Dendritic cell treated with granulocyte-macrophage colony-stimulating factor and Interleukin-4, amounts not matched to agents 40 ng/mL and 50 ng/mL, for 4 days (primary cell): ENCODE measurements around the gene USP48.

Source experiments
- H3K27ac Mint-ChIP-seq: one replicate; pipeline ENCODE4 v1.8.0; 2022; ENCODE audit warnings: mild to moderate bottlenecking, mixed read lengths
- H3K27me3 Mint-ChIP-seq: one replicate; pipeline ENCODE4 v1.8.0; 2022; ENCODE audit warnings: mild to moderate bottlenecking, mixed read lengths
- H3K36me3 Mint-ChIP-seq: one replicate; pipeline ENCODE4 v1.8.0; 2022; ENCODE audit warnings: low read depth, mixed read lengths
- H3K4me1 Mint-ChIP-seq: one replicate; pipeline ENCODE4 v1.8.0; 2022; ENCODE audit warnings: low read depth, mixed read lengths
- H3K4me3 Mint-ChIP-seq: one replicate; pipeline ENCODE4 v1.8.0; 2022; ENCODE audit warnings: mild to moderate bottlenecking, moderate library complexity, mixed read lengths
- H3K9me3 Mint-ChIP-seq: one replicate; pipeline ENCODE4 v1.8.0; 2022; ENCODE audit warnings: mixed read lengths
- intact Hi-C: fragments of 100-400 bp; cut with micrococcal nuclease; formaldehyde crosslinking; loops from one replicate; pipeline ENCODE4 v1.15.0; 2022

USP48 gene

DNA sequence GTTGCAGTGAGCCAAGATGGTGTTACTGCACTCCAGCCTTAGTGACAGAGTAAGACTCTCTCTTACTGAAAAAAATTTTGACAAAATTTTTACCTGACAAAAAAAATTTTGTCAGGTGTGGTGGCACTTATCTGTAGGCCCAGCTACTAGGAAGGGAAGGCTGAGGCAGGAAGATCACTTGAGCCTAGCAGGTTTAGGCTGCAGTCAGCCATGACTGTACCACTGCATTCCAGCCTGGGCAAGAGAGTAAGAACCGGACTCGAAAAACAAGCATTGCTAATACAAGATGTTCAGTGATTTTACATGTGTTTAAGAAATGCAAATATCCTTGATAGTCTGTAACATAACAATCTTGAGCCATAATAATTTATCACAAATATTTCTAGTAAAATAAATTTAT, 46.9 kb downstream of the USP48 start:
- no peaks in the 10 kb centered on the region for H3K27me3 Mint-ChIP-seq
- no peak overlapping the region for H3K4me3 Mint-ChIP-seq
- no peaks in the 10 kb centered on the region for H3K4me1 Mint-ChIP-seq
- H3K36me3 Mint-ChIP-seq: peaks cover 82% of the 10 kb centered on the region
- intact Hi-C loops: no loop called here
- H3K9me3 Mint-ChIP-seq: no peaks in the 10 kb centered on the region
- H3K27ac Mint-ChIP-seq: no peak overlapping the region

DNA sequence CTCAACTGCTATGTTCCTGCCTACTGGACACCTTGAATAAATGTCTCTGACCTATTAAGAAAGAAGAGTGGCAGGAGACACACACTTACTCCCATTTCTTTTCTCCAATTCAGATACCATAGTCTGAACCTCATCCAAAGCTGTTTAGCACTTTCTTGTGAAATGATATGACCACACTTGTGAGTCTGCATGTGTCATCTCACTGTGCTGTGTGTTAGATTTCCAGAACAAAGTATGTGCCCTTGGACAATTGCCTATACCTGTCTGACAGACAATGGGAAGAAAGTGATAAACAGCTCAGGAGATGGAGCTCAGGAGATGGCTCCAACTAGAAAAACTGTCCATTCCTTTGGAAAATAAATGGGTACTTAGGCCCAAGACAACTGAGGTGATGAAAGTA, 48.4 kb downstream of the USP48 start:
- H3K4me3 Mint-ChIP-seq: no peak overlapping the region
- intact Hi-C loops: no loop called here
- no peak overlapping the region for H3K27ac Mint-ChIP-seq
- peaks cover 67% of the 10 kb centered on the region for H3K36me3 Mint-ChIP-seq
- H3K4me1 Mint-ChIP-seq: no peaks in the 10 kb centered on the region
- no peaks in the 10 kb centered on the region for H3K9me3 Mint-ChIP-seq
- no peaks in the 10 kb centered on the region for H3K27me3 Mint-ChIP-seq

DNA sequence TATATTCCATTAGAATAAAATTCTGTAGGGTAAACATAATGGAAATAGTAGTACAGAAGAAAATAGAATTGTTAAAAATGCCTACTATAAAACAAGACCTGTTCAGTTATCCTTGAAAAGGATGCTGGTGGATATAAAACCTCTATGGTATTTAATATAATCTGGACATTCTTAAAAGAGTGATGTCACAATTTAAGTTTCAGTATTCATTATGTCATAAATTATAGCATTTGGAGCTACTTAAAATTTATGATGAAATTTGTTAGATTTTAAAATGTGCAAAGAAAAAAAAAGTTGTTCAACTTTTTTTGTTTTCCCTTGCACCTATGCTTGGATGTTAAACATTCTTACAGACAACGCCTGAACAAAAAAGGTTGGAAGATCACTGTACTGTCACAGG, 50.3 kb downstream of the USP48 start:
- H3K4me3 Mint-ChIP-seq: no peak overlapping the region
- no peaks in the 10 kb centered on the region for H3K4me1 Mint-ChIP-seq
- H3K27me3 Mint-ChIP-seq: no peaks in the 10 kb centered on the region
- H3K27ac Mint-ChIP-seq: no peak overlapping the region
- intact Hi-C loops: no loop called here
- H3K36me3 Mint-ChIP-seq: peaks cover 70% of the 10 kb centered on the region
- H3K9me3 Mint-ChIP-seq: no peaks in the 10 kb centered on the region

DNA sequence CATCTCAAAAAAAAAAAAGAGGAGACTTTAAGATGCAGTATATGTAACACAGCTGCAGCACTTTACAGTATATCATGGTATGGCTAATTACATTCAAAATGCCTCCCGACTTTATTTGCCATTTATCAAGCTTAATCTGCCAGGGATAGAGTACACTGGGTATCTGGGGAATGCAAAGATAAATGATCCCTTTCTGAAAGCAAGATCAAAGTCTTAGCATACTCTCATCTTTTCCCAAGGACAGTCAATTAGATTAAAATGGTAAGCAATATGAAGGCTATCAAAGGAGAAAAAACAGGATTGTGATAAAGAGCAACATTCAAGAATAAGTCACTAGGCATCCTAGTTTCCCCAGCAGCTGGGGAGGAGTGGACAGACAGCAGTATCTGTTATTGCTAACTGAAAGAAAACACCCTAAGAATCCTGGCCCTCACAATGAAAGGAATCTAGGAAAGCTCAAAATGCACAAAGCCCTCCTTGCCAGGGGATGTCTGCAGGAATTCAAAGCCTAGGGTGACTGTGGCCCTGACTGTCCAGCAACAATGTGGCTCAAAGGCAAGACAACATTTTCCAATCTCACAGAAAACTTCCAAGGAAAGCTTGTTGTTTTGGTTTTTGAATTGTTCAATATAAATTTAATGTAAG, 57.1 kb downstream of the USP48 start:
- no peaks in the 10 kb centered on the region for H3K9me3 Mint-ChIP-seq
- no peaks in the 10 kb centered on the region for H3K27me3 Mint-ChIP-seq
- intact Hi-C loops: no loop called here
- no peak overlapping the region for H3K27ac Mint-ChIP-seq
- no peak overlapping the region for H3K4me3 Mint-ChIP-seq
- H3K36me3 Mint-ChIP-seq: peaks cover 66% of the 10 kb centered on the region
- peaks cover 21% of the 10 kb centered on the region for H3K4me1 Mint-ChIP-seq

DNA sequence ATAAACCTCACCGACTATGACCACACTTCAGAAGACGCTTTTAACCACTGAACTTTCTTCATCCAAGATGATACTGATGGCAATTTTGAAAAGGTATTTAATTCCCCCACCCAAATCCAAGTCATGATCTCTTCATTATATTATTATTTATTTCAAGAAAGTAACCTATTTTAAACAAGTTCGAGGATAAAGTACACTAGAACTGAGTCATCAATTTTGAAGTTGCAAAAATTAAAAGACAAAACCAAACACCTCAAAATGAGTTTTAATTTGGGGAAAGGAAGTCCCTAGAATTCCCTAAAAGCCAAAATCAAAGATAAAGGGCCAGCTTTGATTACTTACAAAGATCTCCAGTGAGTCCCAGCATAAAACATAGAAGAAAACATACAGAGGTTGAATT, 58.4 kb downstream of the USP48 start:
- Mint-ChIP-seq H3K4me1 (peaks cover 21% of the 10 kb centered on the region), H3K9me3 (no peaks in the 10 kb centered on the region), H3K27me3 (no peaks in the 10 kb centered on the region), H3K4me3 (no peak overlapping the region), H3K27ac (no peak overlapping the region), H3K36me3 (peaks cover 78% of the 10 kb centered on the region)
- intact Hi-C loops: no loop called here

DNA sequence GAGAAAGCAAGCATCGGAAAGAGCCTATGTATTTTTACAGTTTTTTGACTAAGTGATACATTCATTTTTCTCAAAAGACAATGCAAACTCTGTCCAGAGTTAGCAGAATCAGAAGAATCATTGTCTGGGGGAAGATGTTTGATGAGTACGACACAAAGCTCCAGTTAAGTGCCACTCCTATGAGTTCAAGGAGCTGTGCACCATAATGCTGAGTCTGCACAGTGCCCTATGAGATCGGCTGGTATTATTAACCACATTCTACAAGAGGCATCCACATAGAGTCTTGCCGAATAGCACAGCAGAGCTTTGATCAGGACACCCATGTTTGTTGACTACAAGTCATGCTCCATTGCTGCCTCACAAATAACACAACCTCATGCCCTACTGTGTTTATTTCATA, 58.9 kb downstream of the USP48 start:
- intact Hi-C loops: no loop called here
- Mint-ChIP-seq H3K36me3 (peaks cover 81% of the 10 kb centered on the region), H3K4me3 (no peak overlapping the region), H3K27me3 (no peaks in the 10 kb centered on the region), H3K4me1 (peaks cover 21% of the 10 kb centered on the region), H3K9me3 (no peaks in the 10 kb centered on the region), H3K27ac (no peak overlapping the region)

DNA sequence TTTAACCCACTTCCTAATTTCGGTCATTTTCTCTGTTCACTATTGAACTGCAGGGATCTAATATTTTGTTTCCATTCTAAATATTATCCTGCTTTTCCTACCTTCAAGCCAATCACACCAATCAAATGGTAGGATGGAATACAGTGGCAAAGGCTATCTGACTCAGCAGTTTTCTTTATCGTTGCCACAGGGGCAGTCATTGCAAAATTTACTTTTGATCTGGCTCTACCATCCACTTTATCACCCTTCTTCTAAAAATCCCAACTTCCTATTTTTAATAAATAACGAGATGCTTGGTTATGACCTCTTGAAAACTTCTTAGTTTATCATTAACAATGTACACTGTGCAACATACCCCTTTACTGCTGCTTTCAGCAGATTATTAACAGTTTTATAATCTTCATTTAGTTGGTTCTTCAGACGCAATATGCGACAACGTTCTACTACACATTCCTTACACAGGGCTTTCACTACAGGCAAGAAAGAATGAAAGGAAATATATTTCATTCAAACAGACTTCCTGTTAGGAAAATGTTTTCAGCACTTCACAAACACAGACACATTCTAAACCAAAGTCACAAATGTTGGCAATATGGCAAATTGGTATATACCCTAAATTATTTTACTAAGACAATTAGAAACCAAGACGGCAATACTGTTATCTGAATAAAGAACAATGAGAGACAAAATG, 61.5 kb downstream of the USP48 start:
- Mint-ChIP-seq H3K4me3 (no peak overlapping the region), H3K36me3 (peaks cover 95% of the 10 kb centered on the region), H3K9me3 (no peaks in the 10 kb centered on the region), H3K27ac (no peak overlapping the region), H3K4me1 (peaks cover 21% of the 10 kb centered on the region), H3K27me3 (no peaks in the 10 kb centered on the region)
- intact Hi-C loops: no loop called here

DNA sequence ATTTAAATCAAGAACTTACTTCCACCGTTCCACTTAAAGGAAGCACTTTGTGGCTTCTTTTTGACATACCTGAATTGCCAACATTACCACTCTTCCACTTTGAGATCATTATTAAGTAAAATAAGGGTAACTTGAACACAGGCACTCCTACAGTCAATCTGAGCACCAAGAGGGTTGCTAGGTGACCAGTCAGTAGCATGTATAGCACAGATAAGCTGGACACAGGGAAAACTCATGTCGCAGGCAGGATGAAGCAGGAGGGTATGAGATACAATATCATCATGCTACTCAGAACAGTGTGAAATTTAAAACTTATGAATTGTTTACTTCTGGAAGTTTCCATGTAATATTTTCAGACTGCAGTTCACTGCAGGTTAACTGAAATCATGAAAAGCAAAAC, 66.8 kb downstream of the USP48 start:
- peaks cover 8% of the 10 kb centered on the region for H3K4me1 Mint-ChIP-seq
- intact Hi-C loops: no loop called here
- H3K27me3 Mint-ChIP-seq: no peaks in the 10 kb centered on the region
- H3K4me3 Mint-ChIP-seq: no peak overlapping the region
- H3K36me3 Mint-ChIP-seq: peaks cover 95% of the 10 kb centered on the region
- no peak overlapping the region for H3K27ac Mint-ChIP-seq
- H3K9me3 Mint-ChIP-seq: no peaks in the 10 kb centered on the region

DNA sequence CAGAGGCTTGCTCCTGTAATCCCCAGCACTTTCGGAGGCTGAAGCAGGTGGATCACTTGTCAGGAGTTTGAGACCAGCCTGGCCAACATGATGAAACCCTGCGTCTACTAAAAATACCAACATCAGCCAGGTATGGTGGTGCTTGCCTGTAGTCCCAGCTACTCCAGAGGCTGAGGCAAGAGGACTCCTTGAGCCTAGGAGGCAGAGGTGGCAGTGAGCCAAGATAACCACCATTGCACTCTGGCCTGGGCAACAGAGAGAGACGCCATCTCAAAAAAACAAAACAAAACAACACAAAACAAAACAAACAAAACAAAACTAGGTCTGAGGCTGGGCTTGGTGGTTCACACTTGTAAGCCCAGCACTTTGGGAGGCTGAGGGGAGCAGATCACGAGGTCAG, 75.1 kb downstream of the USP48 start:
- Mint-ChIP-seq H3K9me3 (no peaks in the 10 kb centered on the region), H3K27ac (no peak overlapping the region), H3K36me3 (peaks cover 78% of the 10 kb centered on the region), H3K4me1 (peaks cover 12% of the 10 kb centered on the region), H3K4me3 (no peak overlapping the region), H3K27me3 (no peaks in the 10 kb centered on the region)
- intact Hi-C loops: no loop called here

DNA sequence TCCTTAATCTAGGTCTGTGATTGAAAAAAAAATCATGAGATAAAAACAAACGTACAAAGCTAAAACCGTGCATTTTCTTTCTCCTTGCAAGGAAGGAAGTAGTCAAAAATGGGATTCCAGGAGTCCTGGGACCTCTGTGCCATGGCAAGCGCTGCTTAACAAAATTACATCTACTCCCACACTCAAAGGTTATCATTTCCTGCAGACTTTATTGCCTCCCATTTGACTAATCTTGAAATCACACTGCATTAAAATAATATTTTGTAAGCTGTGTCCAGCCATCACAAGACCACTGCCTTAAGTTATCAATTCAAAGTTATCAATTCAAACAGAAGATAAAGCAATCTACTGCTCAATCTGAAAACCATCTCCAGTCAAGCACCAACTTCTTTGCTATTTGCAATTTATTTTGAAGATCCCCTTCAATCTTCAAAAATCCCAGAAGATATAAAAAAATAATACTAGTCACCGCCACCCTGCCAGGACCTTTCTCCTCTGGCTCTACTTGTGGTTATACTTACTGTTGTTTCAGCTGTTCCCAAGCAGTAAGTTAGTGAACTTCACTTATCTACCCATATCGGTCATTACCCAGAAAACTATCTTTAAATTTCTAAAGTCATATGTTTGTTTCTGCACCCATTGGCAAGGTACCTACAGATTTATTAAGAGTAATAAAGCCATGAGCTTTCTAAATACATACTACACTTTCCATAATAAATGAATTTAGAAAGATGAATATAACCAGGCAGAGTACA, 75.7 kb downstream of the USP48 start:
- peaks cover 12% of the 10 kb centered on the region for H3K4me1 Mint-ChIP-seq
- intact Hi-C loops: no loop called here
- no peak overlapping the region for H3K4me3 Mint-ChIP-seq
- no peak overlapping the region for H3K27ac Mint-ChIP-seq
- no peaks in the 10 kb centered on the region for H3K9me3 Mint-ChIP-seq
- peaks cover 78% of the 10 kb centered on the region for H3K36me3 Mint-ChIP-seq
- no peaks in the 10 kb centered on the region for H3K27me3 Mint-ChIP-seq

DNA sequence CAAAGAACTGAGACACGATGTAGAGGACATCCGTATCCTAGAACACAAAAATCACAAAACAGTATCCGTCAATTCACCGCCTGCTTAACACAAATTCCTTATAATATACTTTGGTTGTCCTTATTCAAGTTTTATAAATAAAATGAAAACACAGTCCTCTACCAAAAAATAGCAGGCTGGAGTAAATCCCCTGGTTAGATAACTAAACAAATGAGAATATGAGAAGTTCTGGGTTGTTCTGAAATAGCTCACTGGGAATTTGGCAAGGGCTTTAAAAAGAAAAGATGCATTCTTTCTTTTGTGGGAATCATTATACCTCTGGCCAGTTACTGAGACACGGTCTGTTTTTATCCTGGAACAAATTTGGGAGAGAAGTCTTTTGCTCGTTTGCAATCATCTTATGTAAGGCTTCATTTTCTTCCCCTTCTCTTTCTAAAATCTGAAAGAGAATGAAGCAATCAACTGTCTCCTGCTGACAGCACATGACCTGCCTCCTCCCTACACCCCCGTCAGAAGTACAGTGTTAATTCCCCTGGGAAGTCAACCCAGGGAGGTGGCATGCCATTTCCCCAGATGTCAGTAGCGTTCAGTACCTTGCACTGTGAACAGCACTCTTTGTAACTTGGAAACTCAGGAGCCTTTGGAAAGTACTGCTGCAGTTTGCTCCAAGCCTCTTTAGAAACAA, 76.7 kb downstream of the USP48 start:
- Mint-ChIP-seq H3K4me1 (peaks cover 12% of the 10 kb centered on the region), H3K36me3 (peaks cover 78% of the 10 kb centered on the region)

DNA sequence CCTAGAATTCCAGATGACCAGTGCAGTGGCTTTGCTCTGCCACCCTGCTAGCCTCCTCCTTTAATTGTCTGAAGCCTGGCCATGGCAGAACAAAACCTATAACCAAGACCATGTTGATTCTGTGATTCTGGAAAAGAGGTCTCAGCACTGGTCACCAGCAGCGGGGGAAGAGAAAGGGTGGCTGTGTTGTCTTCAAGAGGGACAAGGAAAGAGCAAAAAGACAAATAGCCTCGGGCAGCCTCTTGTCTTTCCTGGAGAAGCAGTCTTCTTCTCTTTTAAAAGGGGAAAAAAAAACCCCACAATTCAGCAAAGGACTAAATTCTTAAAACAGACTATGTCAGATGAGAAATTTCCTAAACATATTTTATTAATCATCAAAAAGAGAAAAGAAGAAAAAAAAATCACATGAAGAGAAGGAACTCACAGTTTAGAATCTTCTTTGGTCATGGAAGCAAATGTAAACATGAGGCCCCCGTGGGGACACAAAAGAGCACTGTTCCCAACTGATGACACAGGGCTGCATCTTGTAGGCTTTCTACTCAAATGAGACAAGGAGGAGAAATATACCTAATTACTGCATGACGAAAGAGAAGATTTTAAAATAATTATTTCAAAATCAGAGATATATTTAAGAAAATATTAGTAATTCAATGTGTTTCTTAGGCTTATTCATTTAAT, 77.5 kb downstream of the USP48 start:
- Mint-ChIP-seq H3K4me3 (no peak overlapping the region), H3K27ac (no peak overlapping the region), H3K36me3 (peaks cover 83% of the 10 kb centered on the region), H3K9me3 (no peaks in the 10 kb centered on the region), H3K4me1 (peaks cover 12% of the 10 kb centered on the region), H3K27me3 (no peaks in the 10 kb centered on the region)
- intact Hi-C loops: no loop called here

More for the DNA sequence above, 76.7 kb downstream of the USP48 start:
- no peak overlapping the region for H3K27ac Mint-ChIP-seq
- H3K4me3 Mint-ChIP-seq: no peak overlapping the region
- no peaks in the 10 kb centered on the region for H3K9me3 Mint-ChIP-seq
- intact Hi-C loops: no loop called here
- no peaks in the 10 kb centered on the region for H3K27me3 Mint-ChIP-seq

DNA sequence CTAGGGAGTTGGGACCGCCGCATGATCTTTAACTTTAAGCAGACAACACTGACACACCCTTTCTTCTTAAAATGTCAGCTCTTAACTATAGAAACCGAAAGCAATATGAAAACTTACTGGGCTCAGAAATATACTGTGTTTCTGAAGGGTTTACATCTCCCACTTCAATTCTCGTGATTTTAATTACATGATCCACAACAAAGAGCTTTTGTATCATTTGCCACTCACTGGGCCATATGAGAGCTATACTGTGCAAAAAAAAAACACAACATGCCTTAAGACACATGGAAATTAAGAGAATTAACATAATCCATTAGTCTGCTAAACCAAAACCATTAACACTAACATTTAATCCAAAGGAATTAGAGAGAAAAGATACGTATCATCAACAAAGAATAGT, 78.8 kb downstream of the USP48 start:
- intact Hi-C loops: no loop called here

More for the DNA sequence above, 78.8 kb downstream of the USP48 start:
- H3K27me3 Mint-ChIP-seq: no peaks in the 10 kb centered on the region
- no peaks in the 10 kb centered on the region for H3K9me3 Mint-ChIP-seq
- H3K4me1 Mint-ChIP-seq: peaks cover 12% of the 10 kb centered on the region
- no peak overlapping the region for H3K27ac Mint-ChIP-seq
- peaks cover 96% of the 10 kb centered on the region for H3K36me3 Mint-ChIP-seq
- no peak overlapping the region for H3K4me3 Mint-ChIP-seq
